A549 (cell line): Measurements from ENCODE around the gene RGS6. TPM values are rescaled to one million over a fixed set of nuclear protein-coding genes. Genes with fewer than 3 reads are reported as not detected.

ENCODE experiments used
- ATAC-seq, 2 experiments: fragments of 200-7000 bp in 1 of 2; fragments of >200 bp in 1 of 2; cut with Nextera tagmentation in 1 of 2; cut with Tn5 transposase in 1 of 2; 3 replicates each; pipeline versions ENCODE4 v1.8.0 to v1.9.1; 2018 to 2020; ENCODE audit warnings: mild to moderate bottlenecking in 1 of 2, moderate library complexity in 1 of 2
- CTCF ChIA-PET: fragments of 300-600 bp; sonication (Branson Sonifier 250); formaldehyde crosslinking; extraction: SDS; loops from one replicate; lab custom pipeline; 2021; ENCODE audit warnings: antibody characterized with exemption, inconsistent platforms; lab: Yijun Ruan, JAX
- POLR2A ChIA-PET: fragments of 350-600 bp; formaldehyde crosslinking; extraction: SDS; loops from one replicate; lab custom pipeline; 2021; ENCODE audit warnings: antibody characterized with exemption, inconsistent platforms; lab: Yijun Ruan, JAX
- DNase-seq, 2 experiments: peaks; one replicate each; pipeline versions ENCODE4 v3.0.0 to v3.0.0-alpha.2; 2011 to 2016; ENCODE audit warnings: low read depth in 1 of 2, low spot score in 1 of 2
- FAIRE-seq: peaks from 2 replicates; lab custom pipeline; 2011; peaks lifted over from hg19 to GRCh38; lab: Jason Lieb, UNC
- H3K27ac ChIP-seq, 2 experiments: fragments of >200 bp; sonication (Bioruptor Twin); formaldehyde crosslinking; 3 replicates each; pipeline ENCODE4 v1.5.1; 2016 to 2017
- H3K4me1 ChIP-seq: fragments of >200 bp; sonication (Bioruptor Twin); formaldehyde crosslinking; 3 replicates; pipeline ENCODE4 v1.6.1; 2016
- H3K4me2 ChIP-seq: fragments of >200 bp; sonication (Bioruptor Twin); formaldehyde crosslinking; 3 replicates; pipeline ENCODE4 v1.6.1; 2016
- H3K4me3 ChIP-seq: fragments of >200 bp; sonication (Bioruptor Twin); formaldehyde crosslinking; 3 replicates; pipeline ENCODE4 v1.5.1; 2016
- H3K9me3 ChIP-seq: fragments of >200 bp; sonication (Bioruptor Twin); formaldehyde crosslinking; 3 replicates; pipeline ENCODE4 v1.6.1; 2016
- ATOH8 ChIP-seq: fragments of 250-450 bp; sonication (Bioruptor Pico); IDR thresholded peaks from 2 replicates; pipeline ENCODE4 v1.5.0; 2020; ENCODE audit warnings: low read depth, mild to moderate bottlenecking, moderate library complexity
- CBX2 ChIP-seq: fragments of 200-600 bp; sonication (generic); IDR thresholded peaks from 2 replicates; pipeline ENCODE4 v1.6.1; 2016; ENCODE audit warnings: low read depth, mild to moderate bottlenecking, borderline replicate concordance
- E2F6 ChIP-seq: IDR thresholded peaks from 2 replicates; pipeline ENCODE4 v1.6.1; 2012; ENCODE audit warnings: low read depth, borderline replicate concordance
- ELK1 ChIP-seq: fragments of 150-350 bp; IDR thresholded peaks from 2 replicates; pipeline ENCODE4 v1.6.1; 2014; ENCODE audit warnings: low read depth, mild to moderate bottlenecking, low read length
- EP300 ChIP-seq, 2 experiments: fragments of >200 bp; sonication (Bioruptor Twin); formaldehyde crosslinking; IDR thresholded peaks; 2 replicates in 1 of 2; 3 replicates in 1 of 2; pipeline ENCODE4 v1.6.1; 2016 to 2017
- FOSB ChIP-seq: fragments of 250-450 bp; sonication (Bioruptor Pico); IDR thresholded peaks from 2 replicates; pipeline ENCODE4 v1.5.0; 2020; ENCODE audit warnings: mild to moderate bottlenecking, moderate library complexity
- HOXA7 ChIP-seq: fragments of 250-450 bp; sonication (Bioruptor Pico); IDR thresholded peaks from 2 replicates; pipeline ENCODE4 v1.5.0; 2020; ENCODE audit warnings: mild to moderate bottlenecking, moderate library complexity
- MAX ChIP-seq: IDR thresholded peaks from 2 replicates; pipeline ENCODE4 v1.6.1; 2012
- MYC ChIP-seq: IDR thresholded peaks from 2 replicates; pipeline ENCODE4 v1.6.1; 2012; ENCODE audit warnings: mild to moderate bottlenecking, inconsistent platforms, low read length, improper control_type of control experiment, borderline replicate concordance
- PBX3 ChIP-seq: IDR thresholded peaks from 2 replicates; pipeline ENCODE4 v1.6.1; 2012
- RARB ChIP-seq: fragments of 250-450 bp; sonication (Bioruptor Pico); IDR thresholded peaks from 2 replicates; pipeline ENCODE4 v1.8.0; 2021; ENCODE audit warnings: mild to moderate bottlenecking, moderate library complexity
- REST ChIP-seq: fragments of 200-600 bp; sonication (generic); IDR thresholded peaks from 2 replicates; pipeline ENCODE4 v1.6.1; 2016; ENCODE audit warnings: antibody characterized with exemption, mild to moderate bottlenecking, moderate library complexity
- RFX5 ChIP-seq: fragments of 450-650 bp; IDR thresholded peaks from 2 replicates; pipeline ENCODE4 v1.7.1; 2014; ENCODE audit warnings: antibody characterized with exemption, mild to moderate bottlenecking, moderate library complexity
- TP53 ChIP-seq: fragments of 250-450 bp; sonication (Bioruptor Pico); IDR thresholded peaks from 2 replicates; pipeline ENCODE4 v1.5.0; 2021; ENCODE audit warnings: mild to moderate bottlenecking, moderate library complexity
- USF2 ChIP-seq: fragments of 450-650 bp; IDR thresholded peaks from 2 replicates; pipeline ENCODE4 v1.6.1; 2014; ENCODE audit warnings: antibody characterized with exemption
- ZSCAN20 ChIP-seq: fragments of 250-450 bp; sonication (Bioruptor Pico); IDR thresholded peaks from 2 replicates; pipeline ENCODE4 v1.8.0; 2022; ENCODE audit warnings: mild to moderate bottlenecking, moderate library complexity
- WGBS: methylation state at CpG from one replicate; pipeline ENCODE4 v1.1.6; 2017; ENCODE audit errors: missing lambda C conversion rate; 5-methylcytosine and 5-hydroxymethylcytosine counted together
- polyA plus RNA-seq, 4 experiments: library from polyadenylated mRNA; depleted of rRNA in 3 of 4; stranded (reverse); fragments of >200 nt; fragmentation: RNase III in 1 of 4; extraction: RNeasy Plus Mini Kit Qiagen cat#74134 plus additional on column Dnase treatment in 1 of 4; gene quantifications; 2 replicates in 3 of 4; 3 replicates in 1 of 4; pipeline ENCODE4 v1.2.3, GENCODE V29; 2011 to 2017

Gene RGS6
- polyA plus RNA-seq, 2 of the 4 experiments (the other 2 are of a cell fraction): not detected

- FAIRE-seq (no peak), DNase-seq (no peak), ATAC-seq (no peak)
- CTCF ChIA-PET: no interaction called here
- no peaks in the 10 kb centered on the region for H3K4me1 ChIP-seq
- WGBS: 31% methylated on average over 5 of the region's 5 CpGs
- H3K4me2 ChIP-seq: no peak overlapping the region
- no peak overlapping the region for H3K4me3 ChIP-seq
- no peak overlapping the region for H3K27ac ChIP-seq
- no peaks in the 10 kb centered on the region for H3K9me3 ChIP-seq
- POLR2A ChIA-PET: no interaction called here
- no peak for TF ChIP-seq PBX3
- TF ChIP-seq MAX: no peak
- TF ChIP-seq CBX2: no peak
- TF ChIP-seq ZSCAN20: no peak
- TF ChIP-seq ATOH8 (CRISPR knock-in tag): no peak
- TF ChIP-seq HOXA7 (CRISPR knock-in tag): no peak
- TF ChIP-seq EP300 (IDR thresholded peaks at IDR 0.05): no peak
- TF ChIP-seq FOSB: no peak
- no peak for TF ChIP-seq RFX5
- TF ChIP-seq REST: no peak
- no peak for TF ChIP-seq ELK1
- no peak for TF ChIP-seq RARB (CRISPR knock-in tag)
Observed at GRCh38 chr14:71994416-71994815, 62.2 kb downstream of the RGS6 start.

- WGBS: 30% methylated on average over 9 of the region's 9 CpGs
- Histone ChIP-seq H3K27ac (no peak overlapping the region), H3K4me2 (no peak overlapping the region), H3K4me3 (no peak overlapping the region), H3K4me1 (no peaks in the 10 kb centered on the region), H3K9me3 (no peaks in the 10 kb centered on the region)
- CTCF ChIA-PET: interaction anchor here (1.5 kb wide), 1 partner anchor 14 kb away, joined by 4 read pairs; no protein-coding TSS in a partner anchor
- TF ChIP-seq TP53 (CRISPR knock-in tag): no peak
- TF ChIP-seq USF2: no peak
- TF ChIP-seq E2F6: no peak
- TF ChIP-seq MYC: no peak
- no peak for ATAC-seq
- no peak for FAIRE-seq
- POLR2A ChIA-PET: no interaction called here
- no peak for DNase-seq
Observed at GRCh38 chr14:71995741-71996140, 63.5 kb downstream of the RGS6 start.
